ENCODE results near the gene PLAC8L1.

Gene PLAC8L1

DNA sequence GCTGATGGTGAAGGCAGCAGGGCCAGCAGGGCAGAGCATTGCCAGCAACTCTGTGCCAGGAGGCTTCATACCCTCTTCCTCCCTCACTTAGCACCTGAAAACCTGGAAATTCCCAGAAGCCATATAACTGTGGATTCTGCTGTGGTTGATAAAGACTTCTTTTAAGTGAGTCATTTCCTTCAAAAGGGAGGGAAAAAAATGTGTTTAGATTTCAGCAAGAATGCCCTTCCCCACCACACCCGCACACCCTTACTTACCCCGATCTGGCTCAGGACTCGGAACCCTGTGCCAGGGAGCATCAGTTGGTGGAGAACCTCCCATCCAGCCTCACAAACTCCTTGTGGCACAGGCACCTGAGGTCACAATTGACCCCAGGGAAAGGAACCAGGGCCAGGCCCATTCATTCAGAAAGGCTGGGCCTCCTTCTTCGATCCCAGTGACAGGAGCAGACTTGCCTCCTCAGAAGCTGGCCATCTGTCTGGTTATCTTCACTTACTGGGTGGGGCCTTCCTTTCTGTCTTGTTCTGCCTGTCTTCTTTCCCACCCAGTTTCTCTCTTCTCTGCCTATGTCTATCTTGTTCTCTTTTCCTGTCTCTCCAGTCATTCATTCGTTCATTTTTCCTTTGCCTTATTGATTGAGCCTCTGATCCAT, 62.6 kb downstream of the PLAC8L1 start:
- DNase-seq (ENCODE audit: low read depth) = no peak

DNA sequence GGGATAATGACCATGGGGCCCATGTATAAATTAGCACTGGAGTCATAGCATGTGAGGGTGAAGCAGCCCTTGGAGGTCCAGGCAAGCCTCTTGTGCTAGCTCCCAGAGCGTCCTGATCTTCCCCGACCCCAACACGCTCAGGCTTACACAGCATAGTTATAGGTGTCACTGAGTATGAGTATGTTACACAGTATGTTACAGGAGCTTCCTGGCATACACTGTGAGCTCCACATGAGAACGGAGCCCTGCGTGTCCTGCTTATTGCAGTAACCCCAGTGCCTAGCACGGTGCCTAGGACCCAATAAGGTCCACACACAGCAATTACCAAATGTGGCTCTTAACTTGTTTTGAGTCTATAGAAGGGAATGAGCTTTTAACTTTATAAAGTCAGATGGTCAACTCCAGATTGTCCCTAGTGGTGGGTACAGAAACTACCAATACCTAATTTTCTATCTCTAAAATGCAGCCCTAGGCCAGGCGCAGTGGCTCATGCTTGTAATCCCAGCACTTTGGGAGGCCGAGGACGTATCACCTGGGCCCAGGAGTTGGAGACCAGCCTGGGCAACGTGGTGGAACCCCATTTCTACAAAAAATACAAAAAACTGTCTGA, 64.1 kb downstream of the PLAC8L1 start:
- no peak for DNase-seq (ENCODE audit: low read depth)

- DNase-seq (ENCODE audit: low read depth) = no peak
Measured at GRCh38 chr5:146040527-146040926, 64.8 kb downstream of the PLAC8L1 start.

DNA sequence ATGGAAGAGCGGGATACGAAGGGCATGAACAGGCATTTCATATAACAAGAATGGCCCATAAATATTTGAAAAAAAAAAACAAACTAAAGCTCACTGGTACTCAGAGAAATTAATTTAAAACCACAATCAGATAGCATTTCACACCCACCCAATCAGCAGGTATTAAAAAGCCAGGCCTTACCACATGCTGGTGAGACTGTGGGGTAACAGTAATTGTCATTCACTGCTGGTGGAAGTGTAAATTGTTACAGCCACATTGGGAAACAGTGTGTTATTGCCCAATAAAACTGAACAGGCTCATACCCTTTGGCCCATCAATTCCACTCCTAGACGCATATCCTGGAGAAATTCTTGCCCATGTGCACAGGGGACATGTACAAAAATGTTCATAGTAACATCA, 66.0 kb downstream of the PLAC8L1 start:
- no peak for DNase-seq (ENCODE audit: low read depth)

GRCh38 chr5:146034605-146035004, 70.8 kb downstream of the PLAC8L1 start:
- DNase-seq (ENCODE audit: low read depth) = no peak

Data from stromal cell of bone marrow (primary cell).